HepG2 (cell line): ENCODE data around the gene SIRT7. TPM values are rescaled to one million over a fixed set of nuclear protein-coding genes. Genes with fewer than 3 reads are reported as not detected.

Experiments used
- CBX2 ChIP-seq, 2 experiments: fragments of 200-600 bp in 1 of 2; sonication (generic); formaldehyde crosslinking in 1 of 2; IDR thresholded peaks; 2 replicates each; pipeline versions ENCODE4 v1.7.0 to v1.8.1; 2018 to 2022; ENCODE audit warnings: low read depth in 2 of 2, low read length in 1 of 2, mild to moderate bottlenecking in 1 of 2, missing genetic modification reagents in 1 of 2
- FOXO4 ChIP-seq: sonication (generic); formaldehyde crosslinking; conservative IDR thresholded peaks from 2 replicates; pipeline ENCODE4 v1.8.1; 2023; ENCODE audit warnings: missing genetic modification reagents
- HNF4A ChIP-seq: sonication (generic); formaldehyde crosslinking; IDR thresholded peaks from 2 replicates; pipeline ENCODE4 v1.4.0; 2020; ENCODE audit warnings: missing genetic modification reagents
- STAG1 ChIP-seq: sonication (generic); formaldehyde crosslinking; IDR thresholded peaks from 2 replicates; pipeline ENCODE4 v1.4.0; 2020; ENCODE audit warnings: missing genetic modification reagents
- TFE3 ChIP-seq: IDR thresholded peaks from 2 replicates; pipeline ENCODE4 v1.6.1; 2016
- ZBTB3 ChIP-seq: sonication (generic); formaldehyde crosslinking; IDR thresholded peaks from 2 replicates; pipeline ENCODE4 v1.4.0; 2020; ENCODE audit warnings: low read depth, mild to moderate bottlenecking, moderate library complexity, missing genetic modification reagents, borderline replicate concordance
- ZBTB44 ChIP-seq: sonication (generic); formaldehyde crosslinking; IDR thresholded peaks from 2 replicates; pipeline ENCODE4 v1.4.0; 2020; ENCODE audit warnings: missing genetic modification reagents
- ZSCAN31 ChIP-seq: sonication (generic); formaldehyde crosslinking; IDR thresholded peaks from 2 replicates; pipeline ENCODE4 v1.5.0; 2020; ENCODE audit warnings: low read depth, mild to moderate bottlenecking, missing genetic modification reagents
- polyA plus RNA-seq, 8 experiments: library from polyadenylated mRNA; depleted of rRNA in 3 of 8; stranded (reverse) in 7 of 8; unstranded in 1 of 8; fragments of >200 nt; fragmentation: Illumina TruSeq in 4 of 8; extraction: Trizol in 4 of 8; gene quantifications; 2 replicates each; pipeline versions ENCODE4 v1.2.1 to v1.2.3, GENCODE V29; 2011 to 2016; ENCODE audit warnings: low read depth in 4 of 8, missing spikeins in 1 of 8, mixed read lengths in 1 of 8; ENCODE audit not compliant: insufficient read depth in 1 of 8
- total RNA-seq, 5 experiments: library from RNA; depleted of rRNA; stranded (reverse); fragments of >200 nt; fragmentation: Illumina TruSeq; extraction: Trizol; gene quantifications; 2 replicates each; pipeline ENCODE4 v1.2.3, GENCODE V29; 2016; ENCODE audit warnings: low read depth in 1 of 5

SIRT7 gene
- total and polyA plus RNA-seq, 2 of the 13 experiments (the other 11 are each of a cell fraction or from before 2014, with no cell fraction given): 8.3 to 24.8 TPM

GRCh38 chr17:81955756-81956544 lies 38.0 kb upstream of the SIRT7 start (continued):
- TF ChIP-seq FOXO4 (CRISPR knock-in tag) (no peak), ZBTB3 (CRISPR knock-in tag) (no peak), TFE3 (CRISPR knock-in tag) (no peak), ZSCAN31 (CRISPR knock-in tag) (no peak), HNF4A (CRISPR knock-in tag) (no peak), STAG1 (CRISPR knock-in tag) (no peak), CBX2 (IDR thresholded peaks at IDR 0.05; ENCODE audit: low read depth, low read length) (no peak), CBX2 (CRISPR knock-in tag; IDR thresholded peaks at IDR 0.05; ENCODE audit: low read depth) (no peak), ZBTB44 (CRISPR knock-in tag) (no peak)
